Measurements from ENCODE around the gene SMPD1. TPM values are rescaled to one million over a fixed set of nuclear protein-coding genes. Genes with fewer than 3 reads are reported as not detected.
"Not testable (repeated sequence)": the region's sequence is repeated elsewhere in the genome, so short reads cannot be mapped to it uniquely, and the experiment has no call there.

Gene SMPD1
- total RNA-seq, 2 donors from 2014 or later = 12.9 to 15.2 TPM

GRCh38 chr11:6371825-6372224 lies 18.4 kb upstream of the SMPD1 start:
- H3K4me3 Mint-ChIP-seq = no peak overlapping the region
- no peaks in the 10 kb centered on the region for H3K9me3 Mint-ChIP-seq
- no peaks in the 10 kb centered on the region for H3K36me3 Mint-ChIP-seq (ENCODE audit: low read depth)
- H3K27ac Mint-ChIP-seq = no peak overlapping the region
- no peaks in the 10 kb centered on the region for H3K27me3 Mint-ChIP-seq
- no peak for ATAC-seq (replicated peaks)
- no peaks in the 10 kb centered on the region for H3K4me1 Mint-ChIP-seq

DNA sequence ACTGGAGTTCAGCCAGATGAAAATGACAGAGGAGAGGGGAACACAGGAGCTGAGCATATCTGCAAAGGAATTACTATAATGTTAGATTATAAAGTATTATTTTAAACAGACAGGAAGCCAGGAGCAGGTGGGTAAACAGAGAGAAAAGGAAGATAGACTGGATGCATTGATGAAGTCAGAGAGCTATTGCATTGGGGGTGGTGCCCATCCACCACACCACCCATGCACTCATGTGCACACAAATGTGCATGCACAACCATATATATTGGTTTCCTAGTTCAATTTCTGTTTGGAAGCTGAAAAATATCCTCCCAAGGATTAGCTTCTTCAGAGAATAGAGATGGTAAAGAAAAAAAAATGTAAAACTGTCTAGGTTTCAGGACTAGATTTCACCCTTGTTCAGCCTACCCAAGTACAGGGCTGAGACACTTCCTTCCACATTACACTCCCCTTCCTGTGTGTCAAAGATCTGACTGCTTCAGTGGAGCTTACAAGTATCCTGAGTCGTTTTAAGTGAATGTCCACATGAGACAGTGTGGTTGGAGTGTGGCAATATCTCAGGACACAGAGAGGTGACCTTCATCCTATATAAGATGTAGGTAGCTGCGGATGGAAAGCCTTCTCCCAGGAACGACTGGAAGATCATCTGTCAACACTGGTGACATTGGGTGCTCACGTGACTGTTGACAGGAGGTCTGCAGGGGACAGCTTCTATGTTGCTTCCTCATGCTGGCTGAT lies 12.2 kb upstream of the SMPD1 start:
- Mint-ChIP-seq H3K9me3 (no peaks in the 10 kb centered on the region), H3K4me1 (no peaks in the 10 kb centered on the region), H3K27ac (no peak overlapping the region), H3K36me3 (ENCODE audit: low read depth) (no peaks in the 10 kb centered on the region), H3K4me3 (no peak overlapping the region), H3K27me3 (no peaks in the 10 kb centered on the region)
- ATAC-seq (replicated peaks) = peak; percentile 52

DNA sequence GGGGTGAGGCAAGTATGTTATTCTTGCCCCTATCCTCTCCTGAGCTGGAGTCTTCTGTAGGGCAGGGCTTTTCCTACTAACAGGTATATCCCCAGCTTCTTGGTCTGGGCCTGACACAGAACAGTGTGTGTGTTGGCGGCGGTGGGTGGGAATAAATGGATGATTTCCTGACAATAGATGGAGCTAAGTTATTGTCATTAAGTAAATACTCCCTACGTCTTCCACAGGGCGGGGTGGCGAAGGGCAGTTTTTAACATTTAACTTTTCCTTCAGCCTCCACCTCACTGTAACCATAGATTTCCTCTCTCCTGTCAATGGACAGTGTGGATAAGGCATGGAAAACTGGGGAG lies 11.7 kb upstream of the SMPD1 start:
- ATAC-seq (replicated peaks) = no peak
- H3K36me3 Mint-ChIP-seq (ENCODE audit: low read depth) = no peaks in the 10 kb centered on the region
- H3K27ac Mint-ChIP-seq = no peak overlapping the region
- no peaks in the 10 kb centered on the region for H3K27me3 Mint-ChIP-seq
- no peak overlapping the region for H3K4me3 Mint-ChIP-seq
- no peaks in the 10 kb centered on the region for H3K4me1 Mint-ChIP-seq
- H3K9me3 Mint-ChIP-seq = no peaks in the 10 kb centered on the region

DNA sequence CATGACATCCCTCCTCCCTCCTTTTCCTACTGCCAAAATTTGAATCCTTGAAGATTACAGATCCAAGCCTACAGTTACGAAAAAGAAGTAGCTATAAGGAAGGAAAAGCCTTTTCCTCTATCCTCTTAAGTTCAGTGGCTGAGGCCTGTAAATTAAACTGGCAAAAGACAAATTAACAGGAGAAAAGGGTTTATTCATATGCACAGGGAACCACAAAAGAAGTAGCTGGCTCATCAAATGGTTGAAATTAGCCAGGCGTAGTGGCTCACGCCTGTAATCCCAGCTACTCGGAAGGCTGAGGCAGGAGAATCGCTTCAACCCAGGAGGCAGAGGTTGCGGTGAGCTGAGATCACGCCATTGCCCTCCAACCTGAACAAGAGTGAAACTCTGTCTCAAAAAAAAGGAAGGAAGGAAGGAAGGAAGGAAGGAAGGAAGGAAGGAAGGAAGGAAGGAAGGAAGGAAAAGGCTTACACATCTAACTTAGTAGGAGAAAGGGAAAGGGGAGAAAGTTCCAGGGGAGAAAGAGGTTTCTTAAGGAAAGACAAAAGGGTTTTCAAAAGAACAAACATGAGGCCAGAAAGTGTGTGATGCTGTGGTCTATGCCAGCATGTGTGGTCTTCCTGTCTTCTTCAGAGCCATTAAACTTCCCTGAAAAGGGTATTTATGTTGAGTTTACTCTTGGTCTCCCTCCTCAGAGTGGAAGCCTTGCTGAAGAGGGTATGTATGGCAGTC lies 5.1 kb upstream of the SMPD1 start:
- H3K36me3 Mint-ChIP-seq (ENCODE audit: low read depth) = no peaks in the 10 kb centered on the region
- peaks cover 11% of the 10 kb centered on the region for H3K4me1 Mint-ChIP-seq
- H3K9me3 Mint-ChIP-seq = no peaks in the 10 kb centered on the region
- no peaks in the 10 kb centered on the region for H3K27me3 Mint-ChIP-seq
- H3K27ac Mint-ChIP-seq = peak overlapping the region; percentile 76
- ATAC-seq (replicated peaks) = no peak
- no peak overlapping the region for H3K4me3 Mint-ChIP-seq

DNA sequence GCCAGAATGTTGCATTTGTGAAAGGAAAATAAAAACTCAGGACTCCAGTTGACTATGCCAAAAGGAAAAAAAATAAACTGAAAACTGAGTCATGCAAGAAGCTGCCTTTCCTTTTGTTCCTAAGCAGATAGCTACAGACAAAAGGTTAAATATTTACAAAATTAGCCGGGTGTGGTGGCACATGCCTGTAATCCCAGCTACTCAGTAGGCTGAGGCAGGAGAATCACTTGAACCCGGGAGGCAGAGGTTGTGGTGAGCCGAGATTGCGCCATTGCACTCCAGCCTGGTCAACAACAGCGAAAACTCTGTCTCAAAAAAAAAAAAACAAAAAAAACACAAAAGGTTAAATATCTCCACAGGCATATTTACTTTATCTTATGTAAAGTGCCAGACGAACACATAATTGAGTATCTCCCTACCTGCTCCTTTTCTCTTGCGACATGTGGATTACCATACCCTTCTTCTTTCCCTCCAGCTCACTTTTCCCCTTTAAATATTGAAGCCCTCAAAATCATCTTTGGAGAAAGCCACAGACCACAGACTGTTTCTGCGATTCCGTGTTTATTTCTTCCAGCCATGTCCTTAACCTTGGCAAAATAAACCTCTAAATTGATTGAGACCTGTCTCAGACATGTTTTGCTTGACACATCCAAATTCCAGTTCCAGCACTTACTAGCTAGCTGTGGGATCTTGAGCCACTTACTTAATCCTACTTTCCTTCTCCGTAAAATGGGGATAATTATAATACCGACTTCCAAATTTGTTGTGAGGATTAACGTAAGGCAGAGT lies 2.3 kb upstream of the SMPD1 start:
- H3K4me1 Mint-ChIP-seq = peaks cover 16% of the 10 kb centered on the region
- no peak for ATAC-seq (replicated peaks)
- H3K27ac Mint-ChIP-seq = no peak overlapping the region
- H3K9me3 Mint-ChIP-seq = no peaks in the 10 kb centered on the region
- H3K27me3 Mint-ChIP-seq = no peaks in the 10 kb centered on the region
- no peak overlapping the region for H3K4me3 Mint-ChIP-seq
- peaks cover 4% of the 10 kb centered on the region for H3K36me3 Mint-ChIP-seq (ENCODE audit: low read depth)

DNA sequence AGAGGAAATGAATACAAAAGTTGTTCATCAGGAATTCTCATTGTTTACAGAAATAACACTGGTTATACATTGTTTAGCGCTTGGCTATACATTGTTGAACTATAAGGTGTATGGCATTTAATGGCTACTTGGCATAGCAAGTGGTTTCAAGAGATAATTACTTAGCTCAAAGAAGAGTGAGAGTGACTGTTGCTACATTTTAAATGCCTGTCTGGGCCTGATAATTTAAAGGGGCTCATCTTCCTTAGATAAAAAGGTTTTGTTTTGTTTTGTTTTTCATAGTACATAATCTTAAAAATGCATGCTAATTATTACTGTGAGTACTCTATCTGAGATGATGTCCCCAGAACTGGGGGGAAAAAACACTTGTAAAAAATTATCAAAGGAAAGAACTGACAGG lies 1.5 kb upstream of the SMPD1 start:
- Mint-ChIP-seq H3K27ac (peak overlapping the region; percentile 80), H3K4me3 (peak overlapping the region; percentile 81), H3K27me3 (no peaks in the 10 kb centered on the region), H3K36me3 (ENCODE audit: low read depth) (peaks cover 8% of the 10 kb centered on the region), H3K9me3 (no peaks in the 10 kb centered on the region), H3K4me1 (peaks cover 18% of the 10 kb centered on the region)
- ATAC-seq (replicated peaks) = no peak

DNA sequence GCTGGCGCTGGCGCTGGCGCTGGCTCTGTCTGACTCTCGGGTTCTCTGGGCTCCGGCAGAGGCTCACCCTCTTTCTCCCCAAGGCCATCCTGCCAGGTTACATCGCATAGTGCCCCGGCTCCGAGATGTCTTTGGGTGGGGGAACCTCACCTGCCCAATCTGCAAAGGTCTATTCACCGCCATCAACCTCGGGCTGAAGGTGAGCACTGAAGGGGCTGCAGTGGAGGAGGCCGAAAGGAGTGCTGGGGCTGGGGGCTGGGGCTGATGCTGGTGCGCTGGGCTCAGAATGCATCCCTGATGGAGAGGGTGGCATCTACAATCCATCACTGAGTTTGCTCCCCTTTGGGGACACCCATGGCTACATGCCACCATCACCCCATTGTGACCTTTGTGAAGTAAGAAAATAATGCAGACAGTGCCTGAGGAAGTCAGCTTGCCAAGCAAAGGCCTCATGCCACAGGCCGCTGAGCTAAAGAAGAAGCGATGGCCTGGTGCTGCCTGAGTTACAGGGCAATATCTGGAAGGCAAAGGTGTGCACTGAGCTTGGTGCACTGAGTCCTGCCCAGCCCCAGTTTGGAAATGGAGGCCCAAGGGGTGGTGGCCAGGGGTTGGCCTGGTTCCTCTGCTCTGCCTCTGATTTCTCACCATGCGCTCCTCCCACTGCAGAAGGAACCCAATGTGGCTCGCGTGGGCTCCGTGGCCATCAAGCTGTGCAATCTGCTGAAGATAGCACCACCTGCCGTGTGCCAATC lies 620 bp downstream of the SMPD1 start:
- H3K36me3 Mint-ChIP-seq (ENCODE audit: low read depth) = peaks cover 8% of the 10 kb centered on the region
- H3K27me3 Mint-ChIP-seq = no peaks in the 10 kb centered on the region
- no peak for ATAC-seq (replicated peaks)
- peak overlapping the region; percentile 80 for H3K27ac Mint-ChIP-seq
- peak overlapping the region; percentile 81 for H3K4me3 Mint-ChIP-seq
- peaks cover 18% of the 10 kb centered on the region for H3K4me1 Mint-ChIP-seq
- no peaks in the 10 kb centered on the region for H3K9me3 Mint-ChIP-seq

- Mint-ChIP-seq H3K9me3 (no peaks in the 10 kb centered on the region), H3K4me1 (peaks cover 18% of the 10 kb centered on the region), H3K4me3 (peak overlapping the region; percentile 81), H3K27me3 (no peaks in the 10 kb centered on the region), H3K36me3 (ENCODE audit: low read depth) (peaks cover 8% of the 10 kb centered on the region), H3K27ac (no peak overlapping the region)
- no peak for ATAC-seq (replicated peaks)
Observed at GRCh38 chr11:6391537-6392134, 1.4 kb downstream of the SMPD1 start.

DNA sequence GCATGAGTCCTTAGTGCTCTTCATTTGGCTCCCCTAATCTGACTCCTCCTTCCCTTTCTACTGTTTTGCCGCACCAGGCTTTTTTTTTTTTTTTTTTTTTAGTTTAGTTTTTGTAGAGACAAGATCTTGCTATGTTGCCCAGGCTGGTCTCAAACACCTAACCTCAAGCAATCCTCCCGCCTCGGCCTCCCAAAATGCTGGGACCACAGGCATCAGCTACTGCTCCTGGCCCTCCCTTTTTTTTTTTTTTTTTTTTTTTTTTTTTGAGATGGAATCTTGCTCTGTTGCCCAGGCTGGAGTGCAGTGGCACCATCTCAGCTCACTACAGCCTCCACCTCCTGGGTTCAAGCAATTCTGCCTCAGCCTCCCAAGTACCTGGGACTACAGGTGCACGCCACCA lies 2.0 kb downstream of the SMPD1 start:
- not testable (repeated sequence) for H3K9me3 Mint-ChIP-seq; H3K27me3 Mint-ChIP-seq; ATAC-seq (replicated peaks); H3K27ac Mint-ChIP-seq; H3K36me3 Mint-ChIP-seq (ENCODE audit: low read depth)
- Mint-ChIP-seq H3K4me1 (peaks cover 18% of the 10 kb centered on the region), H3K4me3 (peak overlapping the region; percentile 56)

GRCh38 chr11:6393989-6394670 lies 3.9 kb downstream of the SMPD1 start:
- peaks cover 22% of the 10 kb centered on the region for H3K36me3 Mint-ChIP-seq (ENCODE audit: low read depth)
- no peaks in the 10 kb centered on the region for H3K9me3 Mint-ChIP-seq
- peaks cover 20% of the 10 kb centered on the region for H3K4me1 Mint-ChIP-seq
- no peak for ATAC-seq (replicated peaks)
- H3K27ac Mint-ChIP-seq = no peak overlapping the region
- no peak overlapping the region for H3K4me3 Mint-ChIP-seq
- H3K27me3 Mint-ChIP-seq = no peaks in the 10 kb centered on the region

DNA sequence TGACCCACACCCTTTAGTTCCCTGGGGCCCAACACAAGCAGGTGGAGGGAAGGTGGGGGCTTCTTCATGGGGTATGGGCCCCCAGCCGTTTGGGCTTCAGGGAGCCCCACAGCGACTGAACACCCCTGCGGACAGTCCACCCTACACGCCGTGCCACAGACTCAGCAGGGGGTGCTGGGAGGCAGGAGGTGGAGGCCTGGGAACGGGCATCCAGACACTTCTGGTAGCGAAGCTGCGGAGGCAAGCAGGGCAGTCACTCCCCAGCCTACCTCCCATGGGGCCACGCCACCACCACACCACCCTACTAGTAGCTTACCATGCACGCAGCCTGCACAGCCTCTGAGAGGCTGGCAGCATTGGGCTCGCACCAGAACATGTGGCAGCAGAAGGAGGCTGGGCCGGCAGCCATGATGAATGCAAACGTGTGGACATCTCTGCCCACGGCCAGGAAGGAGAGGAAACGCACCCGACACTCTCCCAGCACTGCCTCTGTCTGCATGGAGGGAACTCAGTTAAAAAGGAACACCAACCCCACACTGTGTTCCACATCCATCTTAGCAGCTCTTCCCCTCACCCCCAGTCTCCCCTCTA lies 5.3 kb downstream of the SMPD1 start:
- Mint-ChIP-seq H3K9me3 (no peaks in the 10 kb centered on the region), H3K27ac (peak overlapping the region; percentile 53), H3K36me3 (ENCODE audit: low read depth) (peaks cover 33% of the 10 kb centered on the region), H3K4me3 (no peak overlapping the region), H3K27me3 (no peaks in the 10 kb centered on the region), H3K4me1 (peaks cover 16% of the 10 kb centered on the region)
- ATAC-seq (replicated peaks) = no peak

DNA sequence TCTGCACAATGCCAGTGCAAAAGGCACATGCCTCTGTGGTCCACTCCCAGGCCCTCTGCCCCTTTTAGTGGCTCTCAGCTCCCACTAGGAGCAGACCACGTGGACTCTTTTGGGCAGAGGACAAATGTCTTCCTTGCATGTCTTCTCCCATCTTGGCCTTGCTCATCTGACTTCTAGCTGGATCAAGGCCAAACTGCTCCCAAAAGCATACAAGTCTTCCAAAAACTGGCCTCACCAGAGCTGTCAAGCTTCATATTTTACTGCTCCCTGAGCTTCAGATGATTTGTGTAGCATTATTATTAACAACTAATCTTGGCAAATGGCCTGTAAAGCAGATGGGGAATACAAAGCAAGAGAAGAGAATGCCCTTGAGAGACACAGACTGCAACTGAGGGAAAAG lies 6.9 kb downstream of the SMPD1 start:
- H3K9me3 Mint-ChIP-seq = no peaks in the 10 kb centered on the region
- no peaks in the 10 kb centered on the region for H3K27me3 Mint-ChIP-seq
- H3K27ac Mint-ChIP-seq = no peak overlapping the region

DNA sequence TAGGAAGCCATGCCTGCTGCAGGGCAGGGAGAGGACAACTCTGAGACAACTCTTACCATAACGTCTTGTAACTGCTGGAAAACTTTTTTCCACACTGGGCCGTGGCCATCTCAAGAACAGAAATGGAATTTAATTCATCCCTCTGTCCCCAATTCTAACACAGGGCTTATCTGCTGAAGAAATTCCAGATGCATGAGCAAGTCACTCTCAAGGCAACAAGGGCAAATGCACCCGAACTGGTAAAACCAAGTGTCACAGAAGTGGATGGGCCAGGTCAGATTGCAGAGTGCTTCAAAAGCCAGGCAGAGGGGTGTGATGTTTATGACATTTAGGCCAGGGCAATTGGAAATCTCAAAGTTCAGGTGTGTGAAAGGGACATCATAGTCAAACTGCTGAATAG lies 7.4 kb downstream of the SMPD1 start:
- Mint-ChIP-seq H3K4me1 (peaks cover 22% of the 10 kb centered on the region), H3K36me3 (ENCODE audit: low read depth) (peaks cover 40% of the 10 kb centered on the region), H3K4me3 (no peak overlapping the region), H3K9me3 (no peaks in the 10 kb centered on the region), H3K27ac (no peak overlapping the region), H3K27me3 (no peaks in the 10 kb centered on the region)
- no peak for ATAC-seq (replicated peaks)

More for the DNA sequence above, 6.9 kb downstream of the SMPD1 start:
- ATAC-seq (replicated peaks) = no peak
- Mint-ChIP-seq H3K36me3 (ENCODE audit: low read depth) (peaks cover 36% of the 10 kb centered on the region), H3K4me1 (peaks cover 19% of the 10 kb centered on the region), H3K4me3 (no peak overlapping the region)
